Tibial artery (tissue), 4 donors: ENCODE data around the gene CAMKK2.

Experiments used
- DNase-seq, 2 donors: peaks; one replicate each; pipeline ENCODE4 v3.0.0-alpha.2; 2019
- H3K27ac ChIP-seq, 2 donors: fragments of 200-600 bp; sonication (generic) in 1 of 2; 1 replicate in 1 of 2; 2 replicates in 1 of 2; pipeline ENCODE4 v1.5.1; 2018 to 2019; ENCODE audit warnings: mild to moderate bottlenecking in 1 of 2
- H3K27me3 ChIP-seq, 2 donors: fragments of 200-600 bp; sonication (generic) in 1 of 2; one replicate each; pipeline versions ENCODE4 v1.5.1 to v1.6.0; 2016 to 2019
- H3K36me3 ChIP-seq, 3 donors: fragments of 200-600 bp; sonication (generic) in 2 of 3; one replicate each; pipeline ENCODE4 v1.5.1; 2016 to 2019; ENCODE audit warnings: mild to moderate bottlenecking in 2 of 3
- H3K4me1 ChIP-seq, 4 donors: fragments of 200-600 bp; sonication (generic) in 2 of 4; 1 replicate in 3 of 4; 2 replicates in 1 of 4; pipeline ENCODE4 v1.5.1; 2016 to 2019
- H3K4me3 ChIP-seq, 2 donors: fragments of 200-600 bp; sonication (generic) in 1 of 2; 1 replicate in 1 of 2; 2 replicates in 1 of 2; pipeline ENCODE4 v1.5.1; 2018 to 2019; ENCODE audit warnings: mild to moderate bottlenecking in 2 of 2
- H3K9me3 ChIP-seq, 3 donors: fragments of 200-600 bp; sonication (generic) in 1 of 3; one replicate each; pipeline ENCODE4 v1.5.1; 2016 to 2019
- intact Hi-C: fragments of 100-400 bp; cut with DNase I; formaldehyde crosslinking; loops from one replicate; pipeline ENCODE4 v1.15.0; 2023; ENCODE audit warnings: low total_unique reads
- TF ChIP-seq, protein P1 (sequence below), 2 experiments: fragments of 200-600 bp in 1 of 2; fragments of 450-650 bp in 1 of 2; IDR thresholded peaks; one replicate each; pipeline ENCODE4 v1.5.1; 2017 to 2019; ENCODE audit warnings: antibody characterized with exemption in 2 of 2, mild to moderate bottlenecking in 1 of 2, moderate library complexity in 1 of 2

The CAMKK2 gene

DNA sequence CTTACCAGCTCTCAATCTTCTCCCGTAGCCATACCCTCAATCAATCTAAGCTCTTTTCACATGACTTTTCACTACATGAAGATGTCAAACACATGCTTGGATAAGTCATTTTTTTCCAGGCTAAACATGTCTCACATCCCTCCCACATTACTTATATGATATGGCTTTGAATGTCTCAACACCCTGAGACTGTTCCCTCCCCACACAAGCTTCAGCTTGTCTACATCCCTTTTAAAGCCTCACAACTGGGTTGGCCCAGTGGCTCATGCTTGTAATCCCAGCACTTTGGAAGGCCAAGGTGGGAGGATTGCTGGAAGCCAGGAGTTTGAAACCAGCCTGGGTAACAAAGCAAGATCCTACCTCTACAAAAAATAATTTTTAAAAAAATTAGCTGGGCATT is 37.2 kb upstream of the CAMKK2 start:
- TF ChIP-seq, protein P1, sequence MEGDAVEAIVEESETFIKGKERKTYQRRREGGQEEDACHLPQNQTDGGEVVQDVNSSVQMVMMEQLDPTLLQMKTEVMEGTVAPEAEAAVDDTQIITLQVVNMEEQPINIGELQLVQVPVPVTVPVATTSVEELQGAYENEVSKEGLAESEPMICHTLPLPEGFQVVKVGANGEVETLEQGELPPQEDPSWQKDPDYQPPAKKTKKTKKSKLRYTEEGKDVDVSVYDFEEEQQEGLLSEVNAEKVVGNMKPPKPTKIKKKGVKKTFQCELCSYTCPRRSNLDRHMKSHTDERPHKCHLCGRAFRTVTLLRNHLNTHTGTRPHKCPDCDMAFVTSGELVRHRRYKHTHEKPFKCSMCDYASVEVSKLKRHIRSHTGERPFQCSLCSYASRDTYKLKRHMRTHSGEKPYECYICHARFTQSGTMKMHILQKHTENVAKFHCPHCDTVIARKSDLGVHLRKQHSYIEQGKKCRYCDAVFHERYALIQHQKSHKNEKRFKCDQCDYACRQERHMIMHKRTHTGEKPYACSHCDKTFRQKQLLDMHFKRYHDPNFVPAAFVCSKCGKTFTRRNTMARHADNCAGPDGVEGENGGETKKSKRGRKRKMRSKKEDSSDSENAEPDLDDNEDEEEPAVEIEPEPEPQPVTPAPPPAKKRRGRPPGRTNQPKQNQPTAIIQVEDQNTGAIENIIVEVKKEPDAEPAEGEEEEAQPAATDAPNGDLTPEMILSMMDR (IDR thresholded peaks at IDR 0.05): no peak
- Histone ChIP-seq H3K27ac (no peak overlapping the region), H3K36me3 (peaks cover 56 to 83% (median 83%) of the 10 kb centered on the region in 3 donors), H3K9me3 (no peaks in the 10 kb centered on the region), H3K4me3 (no peak overlapping the region), H3K4me1 (no peaks in the 10 kb centered on the region), H3K27me3 (no peaks in the 10 kb centered on the region)
- DNase-seq: no peak
- intact Hi-C loops: no loop called here

DNA sequence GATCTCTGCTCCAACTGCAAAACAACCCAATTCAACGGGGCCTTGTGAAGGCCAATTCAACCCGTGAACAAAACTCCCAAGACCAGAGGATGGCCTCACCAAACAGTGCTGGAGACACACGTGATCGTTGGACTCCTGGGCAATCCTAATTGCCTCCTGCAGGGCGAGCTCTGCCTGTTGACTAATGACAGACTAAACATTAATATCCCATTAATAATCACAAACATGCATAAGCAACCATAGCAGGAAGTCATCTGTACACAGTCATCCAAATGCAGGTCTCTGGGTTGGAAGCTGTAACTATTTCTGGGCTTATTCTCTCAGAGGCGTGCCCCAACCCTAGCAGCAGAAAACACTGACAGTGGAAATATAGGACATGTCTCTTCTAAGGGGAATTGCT is 34.7 kb upstream of the CAMKK2 start:
- no peak for DNase-seq
- TF ChIP-seq, protein P1 (IDR thresholded peaks at IDR 0.05): no peak
- peaks cover 69 to 91% (median 85%) of the 10 kb centered on the region in 3 donors for H3K36me3 ChIP-seq
- H3K27me3 ChIP-seq: no peaks in the 10 kb centered on the region
- intact Hi-C loops: no loop called here
- H3K4me1 ChIP-seq: no peaks in the 10 kb centered on the region
- H3K4me3 ChIP-seq: no peak overlapping the region
- no peaks in the 10 kb centered on the region for H3K9me3 ChIP-seq
- H3K27ac ChIP-seq: no peak overlapping the region

DNA sequence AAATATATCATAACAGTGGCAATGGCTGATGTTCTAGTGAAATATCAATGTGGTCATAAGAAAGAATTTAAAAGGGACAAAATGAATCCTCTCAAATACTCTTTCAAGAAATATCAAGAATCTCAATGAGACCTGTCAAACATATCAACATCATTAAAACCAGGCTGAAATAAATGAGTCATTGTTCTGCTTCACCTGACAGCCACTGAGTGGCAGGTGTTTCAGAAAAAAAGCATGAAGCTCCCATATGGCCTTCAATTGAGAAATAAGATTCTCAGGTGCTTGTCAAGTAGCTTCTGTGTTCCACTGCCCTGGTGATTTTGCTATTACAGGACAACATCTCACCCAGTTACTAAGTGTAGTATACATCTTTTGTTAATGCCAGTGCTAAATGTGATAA is 34.2 kb upstream of the CAMKK2 start:
- DNase-seq: no peak
- intact Hi-C loops: no loop called here
- Histone ChIP-seq H3K27me3 (no peaks in the 10 kb centered on the region), H3K9me3 (no peaks in the 10 kb centered on the region), H3K4me1 (no peaks in the 10 kb centered on the region), H3K36me3 (peaks cover 69 to 95% (median 90%) of the 10 kb centered on the region in 3 donors), H3K4me3 (no peak overlapping the region), H3K27ac (no peak overlapping the region)
- TF ChIP-seq, protein P1 (IDR thresholded peaks at IDR 0.05): no peak

DNA sequence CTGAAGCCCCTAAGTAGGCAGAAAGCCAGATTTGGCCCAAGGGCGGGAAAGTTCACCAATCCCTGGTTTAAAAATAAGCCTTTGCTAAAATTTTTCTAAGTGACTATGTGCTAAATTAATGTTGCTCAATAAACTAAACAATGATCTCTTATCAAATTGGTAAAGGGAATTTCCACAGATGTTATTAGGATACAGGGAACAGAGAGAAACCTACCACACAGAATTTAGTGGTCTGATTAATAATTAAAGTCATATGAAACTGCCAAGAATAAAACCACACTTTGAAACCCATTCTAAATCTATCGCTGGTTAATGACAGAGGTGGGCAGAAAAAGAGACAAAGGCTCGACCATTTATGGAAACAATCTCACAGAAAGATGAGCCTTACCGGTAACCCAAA is 33.7 kb upstream of the CAMKK2 start:
- TF ChIP-seq, protein P1 (IDR thresholded peaks at IDR 0.05): no peak
- H3K9me3 ChIP-seq: no peaks in the 10 kb centered on the region
- H3K36me3 ChIP-seq: peaks cover 64 to 92% (median 88%) of the 10 kb centered on the region in 3 donors
- no peak overlapping the region for H3K4me3 ChIP-seq
- no peak for DNase-seq
- H3K27ac ChIP-seq: no peak overlapping the region
- no peaks in the 10 kb centered on the region for H3K4me1 ChIP-seq
- no peaks in the 10 kb centered on the region for H3K27me3 ChIP-seq
- intact Hi-C loops: no loop called here

DNA sequence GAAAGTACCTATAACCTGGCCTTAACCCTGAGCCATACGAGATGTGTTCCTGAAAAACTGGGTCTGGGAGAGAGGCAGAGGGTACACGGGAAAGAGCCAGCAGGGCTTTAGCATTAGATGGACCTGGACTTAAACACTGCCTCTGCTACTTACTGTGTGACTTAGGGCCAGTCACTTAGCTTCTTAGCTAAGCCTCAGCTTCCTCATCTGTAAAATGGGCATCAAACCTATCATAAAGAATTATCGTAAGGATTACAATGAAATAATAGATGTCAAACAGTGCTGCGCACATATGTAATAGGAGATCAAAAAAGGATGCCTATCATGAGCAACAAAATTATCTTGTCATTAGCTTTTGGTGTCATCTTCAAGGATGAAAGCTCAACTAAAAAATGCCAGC is 32.1 kb upstream of the CAMKK2 start:
- Histone ChIP-seq H3K4me1 (no peaks in the 10 kb centered on the region), H3K27me3 (no peaks in the 10 kb centered on the region), H3K27ac (no peak overlapping the region), H3K36me3 (peaks cover 55 to 95% (median 94%) of the 10 kb centered on the region in 3 donors), H3K9me3 (no peaks in the 10 kb centered on the region), H3K4me3 (no peak overlapping the region)
- no peak for DNase-seq
- intact Hi-C loops: no loop called here
- TF ChIP-seq, protein P1 (IDR thresholded peaks at IDR 0.05): no peak
